ENCODE results near the gene EVPL.

DNA sequence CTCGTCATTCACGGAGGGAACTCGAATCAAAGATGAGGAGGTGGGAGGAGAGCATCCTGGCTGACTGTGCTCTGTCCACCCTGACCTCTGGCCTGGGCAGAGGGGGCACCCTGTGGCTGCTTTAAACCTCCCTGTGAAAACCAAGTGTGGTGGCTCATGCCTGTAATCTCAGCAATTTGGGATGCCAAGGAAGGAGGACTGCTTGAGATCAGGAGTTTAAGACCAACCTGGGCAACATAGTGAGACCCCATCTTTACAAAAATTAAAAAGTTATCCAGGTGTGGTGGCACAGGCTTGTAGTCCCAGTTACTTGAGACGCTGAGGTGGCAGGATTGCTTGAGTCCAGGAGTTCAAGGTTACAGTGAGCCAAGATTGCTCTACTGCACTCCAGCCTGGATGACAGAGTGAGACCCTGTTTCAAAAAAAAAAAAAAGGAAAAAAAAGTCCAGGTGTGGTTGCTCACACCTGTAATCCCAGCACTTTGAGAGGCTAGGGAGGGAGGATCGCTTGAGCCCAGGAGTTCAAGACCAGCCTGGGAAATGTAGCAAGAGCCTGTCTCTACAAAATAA, 32.2 kb downstream of the EVPL start:
- TF ChIP-seq CTCF (IDR thresholded peaks at IDR 0.05) (no peak), EZH2 (IDR thresholded peaks at IDR 0.05) (no peak)

All from neural progenitor cell (in vitro differentiated cells).